IMR-90 (cell line): ENCODE data around the gene ERN1. TPM values are rescaled to one million over a fixed set of nuclear protein-coding genes. Genes with fewer than 3 reads are reported as not detected.

Experiments
- ATAC-seq: fragments of 200-7000 bp; cut with Tn5 transposase; 2 replicates; pipeline ENCODE4 v1.9.1; 2020; ENCODE audit warnings: low read depth, mild to moderate bottlenecking, moderate library complexity
- BruUV-seq: library from RNA; stranded (reverse); fragments of 400-500 nt; replicated peaks from 2 replicates; lab custom pipeline; 2021; lab: Mats Ljungman, UMichigan
- CTCF ChIA-PET: fragments of 300-600 bp; formaldehyde crosslinking; extraction: SDS; loops from one replicate; lab custom pipeline; 2021; ENCODE audit warnings: antibody characterized with exemption; lab: Yijun Ruan, JAX
- POLR2A ChIA-PET: fragments of 300-600 bp; sonication (Branson Sonifier 250); formaldehyde crosslinking; loops from one replicate; lab custom pipeline; 2022; ENCODE audit warnings: antibody characterized with exemption; ENCODE audit not compliant: unreplicated experiment; lab: Charles Lee
- DNase-seq: peaks from one replicate; pipeline ENCODE4 v3.0.0; 2013
- H2AFZ ChIP-seq: replicated peaks from 2 replicates; pipeline ENCODE3; 2013; ENCODE audit warnings: low read length, mild to moderate bottlenecking; ENCODE audit not compliant: poor library complexity
- H2AK5ac ChIP-seq: 2 replicates; pipeline ENCODE4 v1.6.1; 2013; ENCODE audit warnings: low read depth, low read length, inconsistent platforms
- H2AK9ac ChIP-seq: replicated peaks from 2 replicates; pipeline ENCODE3; 2013; ENCODE audit warnings: mild to moderate bottlenecking, low read depth, low read length, moderate library complexity; ENCODE audit not compliant: poor library complexity
- H2BK120ac ChIP-seq: 2 replicates; pipeline ENCODE4 v1.6.1; 2013; ENCODE audit warnings: low read depth, low read length, inconsistent platforms
- H2BK15ac ChIP-seq: 3 replicates; pipeline ENCODE4 v1.6.1; 2013; ENCODE audit warnings: low read depth, low read length, inconsistent platforms
- H2BK20ac ChIP-seq: 2 replicates; pipeline ENCODE4 v1.6.1; 2013; ENCODE audit warnings: low read depth, mild to moderate bottlenecking, inconsistent platforms, low read length, moderate library complexity
- H2BK5ac ChIP-seq: 2 replicates; pipeline ENCODE4 v1.6.1; 2013; ENCODE audit warnings: mild to moderate bottlenecking, low read depth, low read length, inconsistent platforms; ENCODE audit not compliant: poor library complexity, severe bottlenecking
- H3K14ac ChIP-seq: replicated peaks from 2 replicates; pipeline ENCODE4 v1.6.1; 2013; ENCODE audit warnings: low read depth, low read length, inconsistent platforms
- H3K18ac ChIP-seq: 2 replicates; pipeline ENCODE4 v1.6.1; 2013; ENCODE audit warnings: low read depth, low read length, control low read depth
- H3K23ac ChIP-seq: 2 replicates; pipeline ENCODE4 v1.6.1; 2013; ENCODE audit warnings: low read depth, low read length, inconsistent platforms
- H3K27ac ChIP-seq: 2 replicates; pipeline ENCODE4 v1.5.1; 2013; ENCODE audit warnings: mild to moderate bottlenecking, control low read depth, low read length; ENCODE audit not compliant: insufficient read depth
- H3K27me3 ChIP-seq: 2 replicates; pipeline ENCODE4 v1.6.1; 2013; ENCODE audit warnings: low read length; ENCODE audit not compliant: control insufficient read depth, insufficient read depth
- H3K36me3 ChIP-seq: 2 replicates; pipeline ENCODE4 v1.6.1; 2013; ENCODE audit warnings: low read length, mixed read lengths; ENCODE audit not compliant: control insufficient read depth, insufficient read depth
- H3K4ac ChIP-seq: 2 replicates; pipeline ENCODE4 v1.6.1; 2013; ENCODE audit warnings: low read depth, low read length, inconsistent platforms
- H3K4me1 ChIP-seq: 2 replicates; pipeline ENCODE4 v1.6.1; 2013; ENCODE audit warnings: low read length, mixed read lengths; ENCODE audit not compliant: control insufficient read depth, insufficient read depth
- H3K4me2 ChIP-seq: 2 replicates; pipeline ENCODE4 v1.6.1; 2013; ENCODE audit warnings: low read depth, mild to moderate bottlenecking, control low read depth, low read length, moderate library complexity
- H3K4me3 ChIP-seq: 2 replicates; pipeline ENCODE4 v1.5.1; 2013; ENCODE audit warnings: low read depth, mild to moderate bottlenecking, control low read depth, low read length, moderate library complexity; ENCODE audit not compliant: insufficient read depth
- H3K56ac ChIP-seq: 2 replicates; pipeline ENCODE4 v1.6.1; 2013; ENCODE audit warnings: low read length, inconsistent platforms; ENCODE audit not compliant: insufficient read depth; ENCODE audit errors: extremely low read depth
- H3K79me1 ChIP-seq, 2 experiments: 2 replicates each; pipeline ENCODE4 v1.6.1; 2013; ENCODE audit warnings: low read length in 2 of 2, inconsistent platforms in 1 of 2, low read depth in 1 of 2
- H3K9ac ChIP-seq: 2 replicates; pipeline ENCODE4 v1.6.1; 2013; ENCODE audit warnings: low read depth, low read length, control low read depth
- H3K9me1 ChIP-seq: 2 replicates; pipeline ENCODE4 v1.6.1; 2013; ENCODE audit warnings: low read length, inconsistent platforms; ENCODE audit not compliant: insufficient read depth
- H3K9me3 ChIP-seq: 2 replicates; pipeline ENCODE4 v1.6.1; 2013; ENCODE audit warnings: low read length; ENCODE audit not compliant: control insufficient read depth, insufficient read depth
- H4K20me1 ChIP-seq: 2 replicates; pipeline ENCODE4 v1.6.1; 2013; ENCODE audit warnings: low read length, inconsistent platforms; ENCODE audit not compliant: insufficient read depth
- H4K5ac ChIP-seq: 2 replicates; pipeline ENCODE4 v1.6.1; 2013; ENCODE audit warnings: mild to moderate bottlenecking, low read depth, low read length, control low read depth
- H4K8ac ChIP-seq, 2 experiments: 2 replicates each; pipeline ENCODE4 v1.6.1; 2013; ENCODE audit warnings: low read depth in 2 of 2, low read length in 2 of 2, control low read depth in 1 of 2, inconsistent platforms in 1 of 2
- H4K91ac ChIP-seq: 2 replicates; pipeline ENCODE4 v1.6.1; 2013; ENCODE audit warnings: low read depth, low read length, inconsistent platforms; ENCODE audit not compliant: insufficient read depth
- CHD1 ChIP-seq: IDR thresholded peaks from 2 replicates; pipeline ENCODE4 v1.6.1; 2012; ENCODE audit warnings: low read depth, low read length, improper control_type of control experiment
- MAFK ChIP-seq: IDR thresholded peaks from 2 replicates; pipeline ENCODE4 v1.6.1; 2012; ENCODE audit warnings: low read depth, low read length, improper control_type of control experiment
- MAZ ChIP-seq: IDR thresholded peaks from 2 replicates; pipeline ENCODE4 v1.6.1; 2012; ENCODE audit warnings: low read depth, mild to moderate bottlenecking, low read length, improper control_type of control experiment, moderate library complexity, borderline replicate concordance
- POLR2A ChIP-seq: IDR thresholded peaks from 2 replicates; pipeline ENCODE4 v1.6.1; 2012; ENCODE audit warnings: mild to moderate bottlenecking, low read depth, low read length
- RAD21 ChIP-seq: IDR thresholded peaks from 2 replicates; pipeline ENCODE4 v1.6.1; 2012; ENCODE audit warnings: low read length, improper control_type of control experiment
- RFX5 ChIP-seq: IDR thresholded peaks from 2 replicates; pipeline ENCODE4 v1.8.0; 2012; ENCODE audit warnings: low read depth, mild to moderate bottlenecking, low read length, moderate library complexity
- SMC3 ChIP-seq: fragments of 150-350 bp; IDR thresholded peaks from 2 replicates; pipeline ENCODE4 v1.6.1; 2016; ENCODE audit warnings: low read depth, mild to moderate bottlenecking, antibody characterized with exemption, low read length, moderate library complexity
- WGBS, 2 experiments: methylation state at CpG; one replicate each; pipeline versions ENCODE4 v1.1.5 to v1.1.7; 2013; ENCODE audit warnings: missing lambda C conversion rate in 2 of 2; ENCODE audit not compliant: insufficient read length in 1 of 2; ENCODE audit errors: extremely low coverage in 2 of 2; 5-methylcytosine and 5-hydroxymethylcytosine counted together
- dilution Hi-C: fragments of 300-500 bp; cut with HindIII; formaldehyde crosslinking; loops from one replicate; pipeline ENCODE4 v1.14.3; 2018; ENCODE audit warnings: low sequenced_read_pairs; ENCODE audit not compliant: unreplicated experiment
- in situ Hi-C: fragments of 300-500 bp; cut with MboI; formaldehyde crosslinking; loops from 3 replicates; pipeline ENCODE4 v1.14.3; 2019; ENCODE audit warnings: low sequenced_read_pairs, inconsistent platforms, mixed read lengths
- intact Hi-C: fragments of 100-400 bp; cut with micrococcal nuclease; formaldehyde crosslinking; loops from 2 replicates; pipeline ENCODE4 v1.10.0; 2022
- polyA plus RNA-seq, 3 experiments: library from polyadenylated mRNA; depleted of rRNA; stranded (reverse); fragments of >200 nt; gene quantifications; 2 replicates each; pipeline ENCODE4 v1.2.3, GENCODE V29; 2012; ENCODE audit warnings: low replicate concordance in 1 of 3
- total RNA-seq: library from RNA; depleted of rRNA; stranded (reverse); fragments of >200 nt; gene quantifications from 2 replicates; pipeline ENCODE4 v1.2.3, GENCODE V29; 2012
- TF ChIP-seq, protein P1 (sequence below): fragments of 150-350 bp; IDR thresholded peaks from 2 replicates; pipeline ENCODE4 v1.6.1; 2017; ENCODE audit warnings: mild to moderate bottlenecking, antibody characterized with exemption, low read length, low read depth

The ERN1 gene
- total and polyA plus RNA-seq, 2 of the 4 experiments (the other 2 are of a cell fraction) = 2.7 to 4.1 TPM

DNA sequence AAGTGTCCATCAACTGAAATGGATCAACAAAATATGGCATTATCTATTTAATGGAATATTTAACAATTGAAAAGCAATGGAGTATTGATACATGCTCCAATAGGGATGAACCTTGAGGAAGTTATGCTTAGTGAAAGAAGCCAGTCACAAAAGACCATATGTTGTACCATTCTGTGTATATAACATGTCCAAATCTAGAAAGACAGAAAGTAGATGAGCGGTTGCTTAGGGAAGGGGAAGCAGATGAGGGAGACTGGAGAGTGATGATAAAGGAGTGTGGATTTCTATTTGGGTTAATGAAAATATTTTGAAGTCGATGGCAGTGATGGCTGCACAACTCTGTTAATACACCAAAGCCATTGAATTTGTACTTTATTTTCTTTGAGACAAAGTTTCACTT lies 8.5 kb upstream of the ERN1 start:
- TF ChIP-seq POLR2A (no peak), RAD21 (no peak), SMC3 (no peak), MAFK (no peak), CHD1 (no peak), RFX5 (no peak), MAZ (no peak)
- TF ChIP-seq, protein P1, sequence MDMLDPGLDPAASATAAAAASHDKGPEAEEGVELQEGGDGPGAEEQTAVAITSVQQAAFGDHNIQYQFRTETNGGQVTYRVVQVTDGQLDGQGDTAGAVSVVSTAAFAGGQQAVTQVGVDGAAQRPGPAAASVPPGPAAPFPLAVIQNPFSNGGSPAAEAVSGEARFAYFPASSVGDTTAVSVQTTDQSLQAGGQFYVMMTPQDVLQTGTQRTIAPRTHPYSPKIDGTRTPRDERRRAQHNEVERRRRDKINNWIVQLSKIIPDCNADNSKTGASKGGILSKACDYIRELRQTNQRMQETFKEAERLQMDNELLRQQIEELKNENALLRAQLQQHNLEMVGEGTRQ = no peak
- H4K91ac ChIP-seq = no peak overlapping the region
- no peak overlapping the region for H3K14ac ChIP-seq
- H3K9me3 ChIP-seq = no peaks in the 10 kb centered on the region
- no peak overlapping the region for H2AFZ ChIP-seq
- H2BK20ac ChIP-seq = no peak overlapping the region
- no peak overlapping the region for H3K4ac ChIP-seq
- no peak overlapping the region for H3K27ac ChIP-seq
- H2AK5ac ChIP-seq = no peak overlapping the region
- H3K36me3 ChIP-seq = no peaks in the 10 kb centered on the region
- H3K56ac ChIP-seq = no peak overlapping the region
- H3K23ac ChIP-seq = no peak overlapping the region
- no peaks in the 10 kb centered on the region for H3K9me1 ChIP-seq
- no peak for DNase-seq
- H4K5ac ChIP-seq = no peak overlapping the region
- BruUV-seq = no TSS peak
- no peak overlapping the region for H2BK5ac ChIP-seq
- POLR2A ChIA-PET = no interaction called here
- H4K8ac ChIP-seq = no peak overlapping the region
- dilution Hi-C loops (no loop called here), in situ Hi-C loops (no loop called here), intact Hi-C loops (no loop called here)
- no peaks in the 10 kb centered on the region for H4K20me1 ChIP-seq
- no peak overlapping the region for H3K9ac ChIP-seq
- no peak for ATAC-seq
- H3K79me1 ChIP-seq = no peaks in the 10 kb centered on the region
- CTCF ChIA-PET = no interaction called here
- H2BK15ac ChIP-seq = no peak overlapping the region
- no peak overlapping the region for H3K18ac ChIP-seq
- H3K27me3 ChIP-seq = no peaks in the 10 kb centered on the region
- H2AK9ac ChIP-seq = no peak overlapping the region
- H3K4me1 ChIP-seq = no peaks in the 10 kb centered on the region
- no peak overlapping the region for H2BK120ac ChIP-seq
- no CpG with 5 or more reads among the region's 2 CpGs for WGBS, 2 experiments
- no peak overlapping the region for H3K4me2 ChIP-seq
- no peak overlapping the region for H3K4me3 ChIP-seq
